ENCODE measurements around the gene PRKD2.

The PRKD2 gene

GRCh38 chr19:46710687-46711086 lies 6.2 kb downstream of the PRKD2 start:
- no peak for DNase-seq (ENCODE audit: low read depth in 2 of 2)

- DNase-seq (ENCODE audit: low read depth in 2 of 2), result peak; percentile 79 to 83
Observed at GRCh38 chr19:46704379-46705076, 12.4 kb downstream of the PRKD2 start.

DNA sequence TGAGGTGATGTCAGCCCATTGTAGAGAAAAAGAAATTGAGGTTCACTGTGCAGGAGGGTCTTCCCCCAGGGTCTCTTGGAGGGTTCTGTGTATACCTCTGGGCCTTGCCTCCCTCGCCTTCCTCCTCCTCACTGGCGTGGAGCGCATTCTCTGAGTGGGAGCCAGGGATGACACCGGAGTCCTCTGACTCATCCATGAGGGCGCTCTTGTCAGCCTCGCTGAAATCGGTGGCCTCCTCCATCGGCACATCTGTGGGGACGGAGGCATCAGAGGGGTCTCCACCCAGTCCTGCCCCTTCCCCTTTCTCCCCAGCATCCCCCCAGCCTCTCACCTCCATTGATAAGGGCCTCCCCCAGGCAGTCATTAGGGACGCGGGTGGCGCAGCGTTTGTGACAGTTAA lies 16.2 kb downstream of the PRKD2 start:
- no peak for DNase-seq (ENCODE audit: low read depth in 2 of 2)

GRCh38 chr19:46698395-46699321 lies 18.3 kb downstream of the PRKD2 start:
- DNase-seq (ENCODE audit: low read depth in 2 of 2), result no peak

- no peak for DNase-seq (ENCODE audit: low read depth in 2 of 2)
Observed at GRCh38 chr19:46697204-46697960, 19.5 kb downstream of the PRKD2 start.

DNA sequence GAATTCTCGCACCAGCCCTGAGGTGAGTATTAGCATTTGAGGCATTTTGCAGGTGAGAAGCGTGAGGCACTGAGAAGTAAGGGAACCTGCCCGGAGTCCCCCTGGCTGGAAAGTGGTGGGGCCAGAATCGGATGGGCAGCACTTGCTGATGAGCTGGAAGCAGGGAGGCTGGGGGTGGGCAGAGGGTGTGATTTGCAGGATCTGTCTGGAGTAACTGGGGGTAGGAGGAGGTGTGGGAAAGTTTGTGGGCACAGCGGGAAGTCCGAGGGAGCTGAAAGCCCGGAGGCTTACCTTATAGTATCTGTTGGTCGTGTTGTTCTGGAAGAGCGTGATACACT lies 20.1 kb downstream of the PRKD2 start:
- no peak for DNase-seq (ENCODE audit: low read depth in 2 of 2)

- DNase-seq (ENCODE audit: low read depth in 2 of 2), result no peak
Observed at GRCh38 chr19:46696052-46696451, 20.9 kb downstream of the PRKD2 start.

DNA sequence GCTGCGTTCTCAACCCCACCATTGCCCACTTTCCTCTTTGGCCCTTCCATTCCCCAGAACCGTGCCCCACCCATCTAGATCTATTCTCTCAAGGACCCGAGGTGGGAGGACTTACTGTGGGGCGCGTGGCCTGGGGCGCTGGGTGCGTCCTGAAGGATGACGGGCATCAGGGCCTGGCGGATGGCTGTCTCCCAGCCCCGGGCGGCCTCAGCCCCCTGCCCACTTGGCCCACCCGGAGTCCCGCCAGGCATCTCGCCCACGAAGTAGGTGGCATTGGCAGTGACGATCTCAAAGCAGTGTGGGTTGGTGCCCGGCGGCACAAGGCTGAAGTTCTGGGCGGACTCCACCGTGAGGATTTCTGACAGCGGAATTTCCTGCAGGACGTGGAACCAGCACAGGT lies 23.2 kb downstream of the PRKD2 start:
- DNase-seq (ENCODE audit: low read depth in 2 of 2), result no peak

DNA sequence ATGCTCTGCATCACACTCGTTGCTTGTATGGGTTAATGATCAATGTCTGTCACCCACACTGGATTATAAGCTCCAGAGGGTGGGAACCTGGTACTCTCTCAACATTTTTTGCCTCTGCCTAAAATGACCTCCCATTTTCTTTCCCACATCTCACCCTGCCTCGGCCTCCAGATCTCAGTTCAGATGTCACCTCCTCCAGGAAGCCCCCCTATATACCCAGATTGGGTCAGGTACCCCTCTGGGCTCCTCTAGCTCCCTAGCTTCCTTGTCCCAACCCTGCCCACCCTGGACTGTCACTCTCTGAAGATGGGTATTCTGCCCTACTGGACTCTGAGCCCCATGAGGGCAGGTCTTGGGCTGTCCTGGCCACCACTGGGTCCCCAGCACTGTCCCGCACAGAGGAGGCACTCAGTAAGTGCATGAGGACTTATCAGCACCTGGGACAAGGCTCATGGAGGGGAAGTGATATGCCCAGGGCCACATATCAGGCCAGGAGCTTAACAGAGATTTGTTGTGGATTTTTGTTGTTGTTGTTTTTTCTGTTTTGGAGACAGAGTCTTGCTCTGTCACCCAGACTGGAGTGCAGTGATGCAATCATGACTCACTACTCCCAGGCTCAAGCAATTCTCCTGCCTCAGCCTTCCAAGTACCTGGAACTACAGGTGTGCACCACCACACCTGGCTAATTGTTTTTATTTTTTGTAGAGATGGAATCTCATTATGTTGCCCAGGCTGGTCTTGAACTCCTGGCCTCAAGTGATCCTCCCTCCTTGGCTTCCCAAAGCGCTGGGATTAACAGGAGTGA lies 23.8 kb downstream of the PRKD2 start:
- no peak for DNase-seq (ENCODE audit: low read depth in 2 of 2)

DNA sequence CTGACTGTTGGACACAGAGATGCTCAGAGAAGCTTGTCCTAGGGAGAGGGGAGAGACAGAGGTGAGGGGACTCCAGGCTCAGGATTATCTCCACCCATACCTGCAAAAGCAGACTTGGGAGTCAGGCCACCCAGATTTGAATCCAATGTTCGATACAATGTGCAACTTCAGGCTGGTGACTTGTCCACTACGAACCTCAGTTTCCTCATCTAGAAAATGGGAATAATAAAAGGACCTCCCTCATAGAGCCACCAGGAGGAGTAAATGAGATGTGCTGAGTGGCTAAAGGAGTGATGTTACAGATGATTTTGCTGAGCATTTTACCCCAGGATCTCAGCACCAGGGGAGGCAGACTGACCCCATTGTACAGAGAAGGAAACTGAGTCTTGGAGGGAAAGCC lies 25.0 kb downstream of the PRKD2 start:
- no peak for DNase-seq (ENCODE audit: low read depth in 2 of 2)

DNA sequence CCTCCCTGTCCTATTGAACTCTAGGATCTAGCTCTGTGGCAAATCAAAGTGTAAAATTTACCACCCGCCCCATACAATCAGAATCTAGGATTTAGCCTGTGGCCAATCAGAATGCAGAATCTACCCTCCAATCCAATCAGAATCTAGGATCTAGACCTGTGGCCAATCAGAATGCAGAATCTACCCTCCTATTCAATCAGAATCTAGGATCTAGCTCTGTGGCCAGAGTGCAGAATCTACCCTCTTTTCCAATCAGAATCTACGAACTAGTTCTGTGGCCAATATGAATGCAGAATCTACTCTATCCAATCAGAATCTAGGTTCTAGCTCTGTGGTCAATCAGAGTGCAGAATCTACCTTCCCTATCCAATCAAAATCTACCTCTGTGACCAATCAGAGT lies 25.8 kb downstream of the PRKD2 start:
- no peak for DNase-seq (ENCODE audit: low read depth in 2 of 2)

GRCh38 chr19:46689358-46689757 lies 27.6 kb downstream of the PRKD2 start:
- DNase-seq (ENCODE audit: low read depth in 2 of 2), result no peak

- no peak for DNase-seq (ENCODE audit: low read depth in 2 of 2)
Observed at GRCh38 chr19:46687438-46688145, 29.3 kb downstream of the PRKD2 start.

- no peak for DNase-seq (ENCODE audit: low read depth in 2 of 2)
Observed at GRCh38 chr19:46685189-46685588, 31.7 kb downstream of the PRKD2 start.

- DNase-seq (ENCODE audit: low read depth in 2 of 2), result peak in 1 of 2 donors; percentile 37
Observed at GRCh38 chr19:46678110-46678732, 38.7 kb downstream of the PRKD2 start.

- DNase-seq (ENCODE audit: low read depth in 2 of 2), result no peak
Observed at GRCh38 chr19:46674416-46675178, 42.3 kb downstream of the PRKD2 start.

GRCh38 chr19:46670813-46671212 lies 46.1 kb downstream of the PRKD2 start:
- no peak for DNase-seq (ENCODE audit: low read depth in 2 of 2)

- no peak for DNase-seq (ENCODE audit: low read depth in 2 of 2)
Observed at GRCh38 chr19:46668662-46669061, 48.3 kb downstream of the PRKD2 start.

- no peak for DNase-seq (ENCODE audit: low read depth in 2 of 2)
Observed at GRCh38 chr19:46665072-46665471, 51.8 kb downstream of the PRKD2 start.
